ENCODE results near the gene CORO2B. TPM values are rescaled to one million over a fixed set of nuclear protein-coding genes. Genes with fewer than 3 reads are reported as not detected.

The CORO2B gene
- total RNA-seq, 1 experiment from 2014 or later, result not detected

DNA sequence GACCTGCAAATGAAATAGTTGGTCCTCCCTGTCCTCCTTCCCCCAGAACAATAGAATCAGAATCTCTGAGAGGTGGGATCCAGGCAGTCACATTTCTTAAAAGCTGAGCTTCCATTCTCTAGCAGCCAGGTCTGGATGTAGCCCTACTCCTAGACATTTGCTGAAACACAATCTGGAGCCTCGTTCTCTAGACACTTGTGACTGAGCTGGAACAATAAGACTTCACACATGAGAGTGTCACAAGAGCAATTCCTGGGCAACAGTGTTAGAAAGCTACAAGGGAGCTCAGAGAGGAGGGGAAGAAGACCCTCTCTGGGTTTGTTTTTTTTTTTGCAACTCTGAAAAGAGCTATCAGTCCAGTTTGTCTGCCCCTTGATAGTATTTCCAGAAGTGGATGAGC, 14.5 kb downstream of the CORO2B start:
- H3K4me1 ChIP-seq (replicated peaks), result no peaks in the 10 kb centered on the region
- DNase-seq (ENCODE audit: low read depth in 1 of 2, low spot score in 2 of 2), result no peak
- no peak overlapping the region for H3K27ac ChIP-seq
- no peaks in the 10 kb centered on the region for H3K27me3 ChIP-seq (replicated peaks)
- no peak overlapping the region for H3K4me3 ChIP-seq
- no peaks in the 10 kb centered on the region; the same call in 1 of the 2 replicates for H3K9me3 ChIP-seq (replicated peaks)
- no peaks in the 10 kb centered on the region for H3K36me3 ChIP-seq

DNA sequence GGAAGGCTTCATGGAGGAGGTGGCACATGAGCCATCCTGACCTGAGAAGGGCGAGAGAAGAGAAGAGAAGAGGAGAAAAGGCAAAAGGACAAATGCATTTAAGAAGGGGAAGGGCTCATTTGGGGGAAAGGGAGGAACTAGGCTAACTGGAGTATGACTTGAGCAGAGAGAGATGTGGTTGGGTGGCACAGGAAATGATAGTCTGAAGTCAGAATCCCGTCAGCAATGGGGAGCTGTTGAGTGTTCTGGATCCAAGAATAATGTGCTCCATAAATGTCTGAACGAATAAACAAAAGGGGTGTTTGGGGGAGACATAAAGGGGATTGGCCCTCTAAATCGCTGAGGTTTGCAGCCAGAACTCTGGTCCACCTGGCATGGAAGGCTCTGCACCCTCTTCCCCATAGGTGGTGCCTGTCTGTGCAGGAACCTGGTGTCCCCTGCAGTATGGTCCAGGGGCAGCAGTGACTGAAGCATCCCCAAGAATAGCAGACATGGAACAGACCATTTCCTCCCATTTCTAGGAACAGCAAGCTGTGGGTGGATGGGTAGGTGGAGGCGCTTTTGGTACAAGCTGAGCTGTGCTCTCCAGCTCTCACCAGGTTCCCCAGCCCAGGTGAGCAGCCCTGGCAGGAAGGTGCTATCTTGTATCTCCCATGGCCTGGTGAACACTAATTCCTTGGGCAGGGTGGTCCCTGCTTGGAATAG, 15.2 kb downstream of the CORO2B start:
- DNase-seq (ENCODE audit: low read depth in 1 of 2, low spot score in 2 of 2), result no peak
- Histone ChIP-seq H3K4me3 (no peak overlapping the region), H3K27me3 (replicated peaks) (no peaks in the 10 kb centered on the region), H3K27ac (no peak overlapping the region), H3K9me3 (replicated peaks) (no peaks in the 10 kb centered on the region; the same call in 1 of the 2 replicates), H3K36me3 (no peaks in the 10 kb centered on the region), H3K4me1 (replicated peaks) (no peaks in the 10 kb centered on the region)

DNA sequence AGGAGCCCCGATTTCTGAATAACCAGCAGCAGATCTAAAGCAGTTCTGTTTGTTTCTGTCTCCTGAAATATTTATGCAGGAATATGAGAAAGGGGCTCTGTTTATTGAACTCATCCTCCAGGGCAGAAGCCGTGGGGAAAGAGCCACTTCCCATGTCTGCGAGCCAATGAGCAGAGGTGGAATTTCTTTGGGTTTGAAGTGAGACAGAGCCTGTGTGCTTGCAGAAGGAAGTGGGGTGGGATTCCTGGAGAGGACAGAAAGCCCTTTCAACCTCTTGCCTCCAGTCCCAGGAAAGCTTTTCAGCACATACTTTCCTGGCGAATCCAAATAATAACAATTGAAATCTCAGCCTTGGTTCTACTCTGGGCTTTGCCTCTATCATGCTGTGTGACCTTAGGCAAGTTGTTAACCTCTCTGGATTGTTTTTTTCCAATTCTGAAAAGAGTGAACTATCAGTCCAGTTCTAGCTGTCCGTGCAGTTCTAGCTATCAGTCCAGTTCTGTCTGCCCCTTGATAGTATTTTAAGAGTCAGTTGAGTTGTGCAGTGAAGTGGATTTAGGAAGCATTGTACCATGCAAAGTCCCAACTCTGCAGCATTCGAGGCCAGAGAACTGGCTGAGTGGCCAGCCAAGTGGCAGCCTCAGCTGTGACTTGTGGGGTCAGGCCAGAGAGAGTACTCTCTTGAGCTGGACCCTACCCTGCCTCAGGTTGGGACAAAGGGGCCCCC, 15.9 kb downstream of the CORO2B start:
- Histone ChIP-seq H3K4me3 (no peak overlapping the region), H3K27ac (no peak overlapping the region), H3K9me3 (replicated peaks) (no peaks in the 10 kb centered on the region; the same call in 1 of the 2 replicates), H3K36me3 (no peaks in the 10 kb centered on the region), H3K27me3 (replicated peaks) (no peaks in the 10 kb centered on the region), H3K4me1 (replicated peaks) (peaks cover 2% of the 10 kb centered on the region; the same call in 1 of the 2 replicates)
- no peak for DNase-seq (ENCODE audit: low read depth in 1 of 2, low spot score in 2 of 2)

DNA sequence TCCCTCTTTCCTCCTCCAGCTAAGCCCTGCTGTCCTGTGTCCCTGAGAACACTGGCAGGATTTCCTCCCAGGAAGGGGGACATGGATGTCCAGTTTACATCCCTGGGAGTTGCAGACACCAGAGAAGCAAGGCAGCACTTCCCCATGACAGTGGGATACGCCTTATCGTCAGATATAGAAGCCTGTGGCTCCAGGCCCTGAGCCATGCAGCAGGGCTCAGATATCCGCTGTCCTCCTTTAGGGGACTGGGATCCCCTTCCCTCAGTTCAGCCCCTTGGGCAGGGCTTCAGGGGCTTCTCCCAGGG, 16.4 kb downstream of the CORO2B start:
- Histone ChIP-seq H3K4me3 (no peak overlapping the region), H3K36me3 (no peaks in the 10 kb centered on the region), H3K27ac (no peak overlapping the region), H3K27me3 (replicated peaks) (no peaks in the 10 kb centered on the region), H3K4me1 (replicated peaks) (peaks cover 6% of the 10 kb centered on the region; the same call in 1 of the 2 replicates), H3K9me3 (replicated peaks) (no peaks in the 10 kb centered on the region; the same call in 1 of the 2 replicates)
- DNase-seq (ENCODE audit: low read depth in 1 of 2, low spot score in 2 of 2), result no peak

DNA sequence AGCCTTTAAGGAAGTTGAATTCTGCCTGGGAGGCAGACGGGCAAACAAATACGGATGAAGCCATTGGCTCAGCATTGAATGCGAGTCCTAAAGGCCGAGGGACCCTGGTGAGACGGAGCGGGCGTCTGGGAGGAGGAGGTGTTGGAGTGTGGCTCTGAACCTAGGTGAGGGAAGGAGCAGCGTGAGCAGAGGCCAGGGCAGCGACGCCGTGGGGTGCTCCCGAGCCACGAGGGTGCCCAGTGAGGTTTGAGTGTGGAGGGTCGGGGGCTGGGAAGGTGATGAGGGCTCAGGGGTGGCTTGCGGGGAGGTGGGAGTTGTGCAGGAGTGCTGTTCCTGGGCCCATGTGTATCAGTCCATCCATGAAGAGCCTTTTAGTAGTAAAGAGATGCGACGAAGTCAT, 17.0 kb downstream of the CORO2B start:
- DNase-seq (ENCODE audit: low read depth in 1 of 2, low spot score in 2 of 2), result no peak
- no peaks in the 10 kb centered on the region for H3K27me3 ChIP-seq (replicated peaks)
- H3K9me3 ChIP-seq (replicated peaks), result no peaks in the 10 kb centered on the region; the same call in 1 of the 2 replicates
- H3K4me1 ChIP-seq (replicated peaks), result peaks cover 6% of the 10 kb centered on the region; the same call in 1 of the 2 replicates
- no peak overlapping the region for H3K27ac ChIP-seq
- H3K4me3 ChIP-seq, result no peak overlapping the region
- no peaks in the 10 kb centered on the region for H3K36me3 ChIP-seq

DNA sequence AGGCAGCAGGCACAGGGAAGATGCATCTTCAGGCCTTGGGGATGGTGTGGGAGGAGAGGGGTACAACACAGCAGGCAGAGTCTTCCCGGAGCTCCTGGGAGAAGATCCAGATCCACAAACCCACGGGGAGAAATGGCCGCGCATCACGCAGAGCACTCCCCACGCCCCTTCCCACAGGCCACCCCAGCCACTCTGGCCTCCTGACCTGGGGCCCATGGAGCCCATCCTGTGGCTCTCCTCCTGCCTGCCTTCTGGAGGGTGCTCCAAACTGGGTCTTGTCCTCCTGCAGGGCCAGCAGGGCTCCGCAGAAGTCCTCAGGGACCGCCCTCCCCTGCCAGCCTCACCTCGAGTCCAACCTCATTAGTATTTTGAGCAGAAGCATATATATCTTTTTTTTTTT, 17.9 kb downstream of the CORO2B start:
- H3K27ac ChIP-seq, result no peak overlapping the region
- no peaks in the 10 kb centered on the region for H3K36me3 ChIP-seq
- no peak for DNase-seq (ENCODE audit: low read depth in 1 of 2, low spot score in 2 of 2)
- H3K27me3 ChIP-seq (replicated peaks), result no peaks in the 10 kb centered on the region
- H3K4me1 ChIP-seq (replicated peaks), result peaks cover 6% of the 10 kb centered on the region; the same call in 1 of the 2 replicates
- H3K4me3 ChIP-seq, result no peak overlapping the region
- H3K9me3 ChIP-seq (replicated peaks), result no peaks in the 10 kb centered on the region; the same call in 1 of the 2 replicates

DNA sequence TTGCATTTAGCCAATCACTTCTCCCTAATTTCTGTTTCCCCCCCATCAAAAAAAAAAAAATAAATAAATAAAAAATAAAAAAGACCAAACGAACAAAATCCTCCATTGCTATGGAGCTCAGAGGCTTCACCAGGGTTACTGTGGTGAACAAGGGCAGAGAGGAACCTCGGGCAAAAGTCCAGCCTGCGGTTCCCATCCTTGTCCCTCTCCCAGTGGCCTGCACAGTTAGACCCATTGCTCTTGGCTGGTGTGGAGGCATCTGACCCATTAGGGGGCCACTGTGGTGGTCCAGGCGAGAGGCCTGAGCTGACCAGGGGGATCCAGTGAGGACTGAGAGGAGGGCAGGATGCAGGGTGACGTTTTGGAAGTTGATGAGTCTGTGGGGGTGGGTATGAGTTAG, 18.8 kb downstream of the CORO2B start:
- no peak overlapping the region for H3K4me3 ChIP-seq
- DNase-seq (ENCODE audit: low read depth in 1 of 2, low spot score in 2 of 2), result no peak
- no peaks in the 10 kb centered on the region for H3K36me3 ChIP-seq
- no peaks in the 10 kb centered on the region for H3K9me3 ChIP-seq (replicated peaks)
- H3K27me3 ChIP-seq (replicated peaks), result no peaks in the 10 kb centered on the region
- no peak overlapping the region for H3K27ac ChIP-seq
- peaks cover 6% of the 10 kb centered on the region; the same call in 1 of the 2 replicates for H3K4me1 ChIP-seq (replicated peaks)

DNA sequence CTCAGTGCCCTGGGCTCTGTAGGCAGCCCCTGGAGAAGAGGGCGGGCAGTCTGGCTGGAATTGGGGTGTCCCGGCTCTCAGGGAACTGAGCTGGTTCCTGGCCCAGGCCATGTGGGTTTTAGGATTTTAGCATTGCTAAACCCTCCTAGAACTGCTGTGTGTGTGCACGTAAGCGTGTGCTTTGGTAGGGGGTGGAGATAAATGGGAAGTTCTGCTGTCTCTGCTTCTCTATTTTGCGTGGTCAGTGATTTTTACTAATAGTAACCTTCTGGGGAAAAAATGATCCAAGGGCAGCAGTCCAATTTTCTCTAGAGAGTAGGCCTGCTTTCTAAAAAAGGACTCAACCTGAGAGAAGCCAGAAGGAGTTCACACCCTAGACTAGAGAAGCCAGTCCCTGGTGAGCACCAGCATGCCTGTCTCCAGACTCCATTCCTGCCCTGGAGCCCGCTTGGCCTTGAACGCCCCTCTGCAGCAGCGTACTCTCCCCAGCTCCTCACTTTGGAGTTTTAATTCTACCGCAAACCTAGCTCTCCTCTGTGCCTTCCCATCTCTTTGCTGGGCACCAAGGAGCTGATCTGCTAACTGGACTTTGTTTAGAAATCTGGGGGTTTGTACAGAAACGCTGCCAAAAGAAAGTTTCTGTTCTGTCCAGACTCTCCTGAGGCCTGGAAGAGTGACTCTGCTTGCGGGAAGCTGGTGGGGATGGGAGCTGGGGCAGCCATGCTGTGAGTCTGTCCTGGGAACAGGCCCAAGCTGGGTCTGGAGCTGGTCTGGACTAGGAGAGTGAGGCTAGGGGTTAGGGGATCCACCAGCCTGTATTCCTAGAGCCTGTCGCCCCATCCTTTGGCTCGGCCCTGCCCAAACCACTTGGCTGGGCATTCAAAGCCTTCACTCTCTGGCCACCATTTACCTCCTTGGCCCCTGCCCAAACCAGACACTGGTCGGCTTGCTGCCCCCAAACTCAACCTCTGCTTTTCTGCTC, 19.7 kb downstream of the CORO2B start:
- H3K4me3 ChIP-seq, result no peak overlapping the region
- H3K36me3 ChIP-seq, result no peaks in the 10 kb centered on the region
- no peak for DNase-seq (ENCODE audit: low read depth in 1 of 2, low spot score in 2 of 2)
- no peaks in the 10 kb centered on the region for H3K9me3 ChIP-seq (replicated peaks)
- no peak overlapping the region for H3K27ac ChIP-seq
- H3K4me1 ChIP-seq (replicated peaks), result peaks cover 6% of the 10 kb centered on the region; the same call in 1 of the 2 replicates
- H3K27me3 ChIP-seq (replicated peaks), result no peaks in the 10 kb centered on the region

DNA sequence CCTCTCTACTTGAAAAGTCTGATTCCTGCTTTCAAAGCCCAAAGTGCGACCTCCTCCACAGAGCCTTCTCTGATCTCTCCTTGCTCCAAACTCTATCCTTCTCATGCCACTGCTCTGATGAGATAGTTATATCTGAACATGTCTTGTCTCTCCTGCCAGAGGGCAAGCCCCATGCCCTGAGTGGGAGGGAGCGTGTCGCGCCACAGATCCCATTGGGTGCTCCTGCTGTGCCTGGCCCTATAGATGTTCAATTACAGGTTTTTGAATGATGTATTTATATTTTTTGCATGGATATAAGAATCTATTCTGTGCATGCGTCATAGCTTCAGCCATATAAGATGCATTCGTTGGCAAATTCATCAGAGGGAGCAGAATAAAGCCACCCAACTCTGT, 20.4 kb downstream of the CORO2B start:
- no peak for DNase-seq (ENCODE audit: low read depth in 1 of 2, low spot score in 2 of 2)
- H3K36me3 ChIP-seq, result no peaks in the 10 kb centered on the region
- no peaks in the 10 kb centered on the region for H3K9me3 ChIP-seq (replicated peaks)
- H3K4me1 ChIP-seq (replicated peaks), result peaks cover 6% of the 10 kb centered on the region; the same call in 1 of the 2 replicates
- no peak overlapping the region for H3K4me3 ChIP-seq
- no peaks in the 10 kb centered on the region for H3K27me3 ChIP-seq (replicated peaks)
- no peak overlapping the region for H3K27ac ChIP-seq

DNA sequence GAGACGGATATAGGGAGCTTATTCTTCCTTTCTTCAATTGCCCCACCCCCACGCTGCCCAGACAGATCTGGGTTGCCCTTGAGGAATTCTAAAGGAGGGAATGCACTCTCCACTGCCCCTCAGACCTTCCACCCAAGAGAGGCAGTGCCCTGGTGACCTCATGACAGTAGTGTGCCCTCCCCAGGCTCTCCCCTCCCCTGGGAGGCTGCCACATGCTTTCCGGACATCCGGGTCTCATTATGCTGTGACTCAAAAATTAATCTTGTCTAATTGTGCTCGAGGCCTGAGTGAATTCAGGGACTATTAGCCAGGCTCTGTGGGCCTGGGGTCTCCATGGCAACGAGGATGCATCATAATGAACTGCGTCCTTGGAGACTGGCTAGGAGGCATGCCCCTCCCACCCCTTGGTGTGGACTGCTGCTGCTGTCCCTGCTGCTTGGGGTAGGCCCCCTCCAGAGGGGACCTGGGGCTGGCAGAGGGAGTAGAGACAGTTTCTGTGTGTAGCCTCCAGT, 20.8 kb downstream of the CORO2B start:
- DNase-seq (ENCODE audit: low read depth in 1 of 2, low spot score in 2 of 2), result peak in 1 of 2 experiments; percentile 23
- Histone ChIP-seq H3K36me3 (no peaks in the 10 kb centered on the region), H3K4me3 (no peak overlapping the region), H3K27me3 (replicated peaks) (no peaks in the 10 kb centered on the region), H3K27ac (no peak overlapping the region), H3K4me1 (replicated peaks) (peaks cover 6% of the 10 kb centered on the region; the same call in 1 of the 2 replicates), H3K9me3 (replicated peaks) (no peaks in the 10 kb centered on the region)

DNA sequence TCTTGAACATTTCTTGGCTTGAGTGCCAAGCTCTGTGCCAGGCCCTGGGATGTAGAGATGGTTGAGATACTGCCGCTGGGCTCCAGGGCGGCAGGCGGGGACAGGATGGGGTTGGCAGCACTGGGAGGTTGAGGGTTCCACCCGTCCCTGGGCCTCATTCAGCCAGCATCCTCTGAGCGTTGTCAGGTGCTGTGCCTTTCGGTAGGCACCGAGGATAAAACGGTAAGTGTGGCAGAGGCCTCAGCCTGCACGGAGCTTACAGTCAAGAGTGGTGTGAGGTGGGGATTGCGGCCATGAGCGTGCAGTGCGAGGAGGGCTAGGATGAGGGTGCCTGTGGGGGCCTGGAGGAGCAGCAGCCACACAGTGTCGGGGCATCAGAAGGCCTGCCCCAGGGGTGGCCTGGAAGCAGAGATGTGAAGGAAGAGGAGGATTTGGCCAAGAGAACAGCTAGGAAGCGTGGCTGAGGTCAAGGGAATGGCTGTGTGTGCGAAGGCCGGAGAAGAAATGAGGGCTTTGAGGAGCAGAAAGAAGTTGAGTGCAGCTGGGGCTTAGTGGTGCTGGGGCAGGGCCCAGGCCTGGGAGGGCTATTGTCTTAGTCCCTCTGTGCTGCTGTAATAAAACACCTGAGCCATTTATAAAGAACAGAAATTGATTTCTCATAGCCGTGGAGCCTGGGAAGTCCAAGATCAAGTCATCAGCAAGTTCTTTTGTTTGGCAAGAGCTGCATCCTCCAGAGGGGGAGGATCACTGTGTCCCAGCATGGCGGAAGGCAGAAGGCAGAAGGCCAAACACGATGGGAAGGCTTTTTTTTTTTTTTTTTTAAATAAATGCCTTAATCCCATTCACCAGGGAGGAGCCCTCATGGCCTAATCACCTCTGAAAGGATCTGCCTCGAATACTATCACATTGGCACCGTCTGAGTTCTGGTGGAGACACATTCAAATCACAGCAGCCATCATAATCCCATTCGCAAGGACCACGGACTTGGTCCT, 22.7 kb downstream of the CORO2B start:
- Histone ChIP-seq H3K9me3 (replicated peaks) (no peaks in the 10 kb centered on the region), H3K4me1 (replicated peaks) (peaks cover 6% of the 10 kb centered on the region; the same call in 1 of the 2 replicates), H3K36me3 (no peaks in the 10 kb centered on the region), H3K27me3 (replicated peaks) (no peaks in the 10 kb centered on the region), H3K27ac (no peak overlapping the region), H3K4me3 (no peak overlapping the region)
- DNase-seq (ENCODE audit: low read depth in 1 of 2, low spot score in 2 of 2), result no peak

DNA sequence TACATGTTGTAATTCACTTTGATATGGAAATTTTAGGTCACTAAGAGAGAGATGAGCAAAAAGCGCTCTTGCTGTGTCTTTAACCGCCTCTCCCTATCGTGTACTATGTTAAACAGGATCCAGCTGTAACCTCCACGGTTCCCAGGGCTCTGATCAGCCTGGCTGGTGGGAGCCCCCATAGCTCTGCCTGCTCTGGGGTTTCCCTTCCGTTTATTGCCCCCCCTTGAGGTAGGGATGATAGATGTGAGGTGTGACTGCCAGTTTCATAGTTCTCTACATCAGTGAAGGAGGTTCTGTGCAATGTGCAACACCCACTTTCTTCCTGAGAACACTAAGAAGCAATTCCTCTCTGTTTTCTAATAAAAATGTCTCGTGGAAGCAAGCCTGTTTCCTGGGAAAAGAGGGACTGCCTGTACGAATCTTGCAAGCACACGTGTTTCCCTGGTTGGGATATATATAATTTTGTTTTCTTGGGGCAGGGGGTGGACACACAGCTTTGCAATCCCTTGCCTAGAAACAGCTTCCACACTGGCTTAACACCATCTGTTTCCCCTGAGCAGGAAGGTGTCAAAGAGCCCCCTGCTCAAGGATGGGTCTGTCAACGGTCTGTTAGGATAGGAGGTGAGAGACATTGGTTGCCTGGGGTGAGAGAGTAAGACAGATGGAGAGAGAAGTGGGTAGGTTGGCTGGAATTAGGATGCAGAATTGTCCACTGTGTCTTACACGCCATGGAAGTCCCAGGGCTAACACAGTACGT, 23.8 kb downstream of the CORO2B start:
- peaks cover 6% of the 10 kb centered on the region; the same call in 1 of the 2 replicates for H3K4me1 ChIP-seq (replicated peaks)
- H3K36me3 ChIP-seq, result no peaks in the 10 kb centered on the region
- H3K27ac ChIP-seq, result no peak overlapping the region
- no peak overlapping the region for H3K4me3 ChIP-seq
- H3K9me3 ChIP-seq (replicated peaks), result no peaks in the 10 kb centered on the region
- H3K27me3 ChIP-seq (replicated peaks), result no peaks in the 10 kb centered on the region
- DNase-seq (ENCODE audit: low read depth in 1 of 2, low spot score in 2 of 2), result no peak
